Mesothelial cell of epicardium (in vitro differentiated cells): ENCODE measurements around the gene EPHA4. TPM values are rescaled to one million over a fixed set of nuclear protein-coding genes. Genes with fewer than 3 reads are reported as not detected.

Experiments
- DNase-seq, 2 experiments: peaks; one replicate each; pipeline ENCODE4 v3.0.0; 2021; ENCODE audit warnings: low spot score in 2 of 2; ENCODE audit not compliant: unreplicated experiment in 2 of 2
- H3K27ac Mint-ChIP-seq: 2 replicates; pipeline ENCODE4 v1.8.0; 2021; ENCODE audit warnings: mixed read lengths
- H3K27me3 Mint-ChIP-seq: 2 replicates; pipeline ENCODE4 v1.8.0; 2021; ENCODE audit warnings: low read depth, mixed read lengths
- H3K36me3 Mint-ChIP-seq: 2 replicates; pipeline ENCODE4 v1.8.0; 2021; ENCODE audit warnings: mixed read lengths
- H3K4me1 Mint-ChIP-seq: 2 replicates; pipeline ENCODE4 v1.8.0; 2021; ENCODE audit warnings: mixed read lengths
- H3K4me3 Mint-ChIP-seq: 2 replicates; pipeline ENCODE4 v1.8.0; 2021; ENCODE audit warnings: mild to moderate bottlenecking, moderate library complexity, mixed read lengths
- H3K9me3 Mint-ChIP-seq: 2 replicates; pipeline ENCODE4 v1.8.0; 2021; ENCODE audit warnings: mixed read lengths
- CTCF ChIP-seq: fragments of 200-600 bp; sonication (generic); IDR thresholded peaks from one replicate; pipeline ENCODE4 v1.5.0; 2021; ENCODE audit warnings: antibody characterized with exemption; ENCODE audit not compliant: unreplicated experiment
- total RNA-seq: library from RNA; stranded (reverse); gene quantifications from 3 replicates; pipeline ENCODE4 v1.2.1, GENCODE V29; 2021

EPHA4 gene
- total RNA-seq, 1 donor from 2014 or later = 20.5 TPM

- peaks cover 4% of the 10 kb centered on the region for H3K4me1 Mint-ChIP-seq
- H3K27ac Mint-ChIP-seq = no peak overlapping the region
- H3K4me3 Mint-ChIP-seq = no peak overlapping the region
- no peak for TF ChIP-seq CTCF
- no peaks in the 10 kb centered on the region for H3K27me3 Mint-ChIP-seq
- H3K9me3 Mint-ChIP-seq = peaks cover 23% of the 10 kb centered on the region
- peaks cover 16% of the 10 kb centered on the region for H3K36me3 Mint-ChIP-seq
- DNase-seq = no peak
Observed at GRCh38 chr2:221397187-221397586, 174.9 kb downstream of the EPHA4 start.

GRCh38 chr2:221392228-221392881 is 179.7 kb downstream of the EPHA4 start:
- no peak for TF ChIP-seq CTCF
- H3K4me1 Mint-ChIP-seq = peaks cover 2% of the 10 kb centered on the region
- no peak overlapping the region for H3K27ac Mint-ChIP-seq
- no peaks in the 10 kb centered on the region for H3K36me3 Mint-ChIP-seq
- H3K27me3 Mint-ChIP-seq = no peaks in the 10 kb centered on the region
- DNase-seq = no peak
- H3K4me3 Mint-ChIP-seq = no peak overlapping the region
- H3K9me3 Mint-ChIP-seq = no peaks in the 10 kb centered on the region

- H3K4me3 Mint-ChIP-seq = no peak overlapping the region
- H3K9me3 Mint-ChIP-seq = no peaks in the 10 kb centered on the region
- DNase-seq = no peak
- H3K4me1 Mint-ChIP-seq = peaks cover 2% of the 10 kb centered on the region
- no peak for TF ChIP-seq CTCF
- H3K27me3 Mint-ChIP-seq = no peaks in the 10 kb centered on the region
- H3K36me3 Mint-ChIP-seq = no peaks in the 10 kb centered on the region
- H3K27ac Mint-ChIP-seq = no peak overlapping the region
Observed at GRCh38 chr2:221390878-221391277, 181.2 kb downstream of the EPHA4 start.

GRCh38 chr2:221389904-221390303 is 182.2 kb downstream of the EPHA4 start:
- no peak for DNase-seq
- Mint-ChIP-seq H3K4me3 (no peak overlapping the region), H3K9me3 (no peaks in the 10 kb centered on the region), H3K27ac (no peak overlapping the region), H3K36me3 (no peaks in the 10 kb centered on the region), H3K4me1 (no peaks in the 10 kb centered on the region), H3K27me3 (no peaks in the 10 kb centered on the region)
- TF ChIP-seq CTCF = no peak

GRCh38 chr2:221389421-221389820 is 182.7 kb downstream of the EPHA4 start:
- H3K27ac Mint-ChIP-seq = no peak overlapping the region
- H3K9me3 Mint-ChIP-seq = no peaks in the 10 kb centered on the region
- no peak for TF ChIP-seq CTCF
- H3K27me3 Mint-ChIP-seq = no peaks in the 10 kb centered on the region
- H3K4me1 Mint-ChIP-seq = no peaks in the 10 kb centered on the region
- no peaks in the 10 kb centered on the region for H3K36me3 Mint-ChIP-seq
- H3K4me3 Mint-ChIP-seq = no peak overlapping the region
- no peak for DNase-seq

GRCh38 chr2:221388891-221389290 is 183.2 kb downstream of the EPHA4 start:
- Mint-ChIP-seq H3K9me3 (no peaks in the 10 kb centered on the region), H3K27me3 (no peaks in the 10 kb centered on the region), H3K27ac (no peak overlapping the region), H3K36me3 (no peaks in the 10 kb centered on the region), H3K4me1 (no peaks in the 10 kb centered on the region), H3K4me3 (no peak overlapping the region)
- no peak for DNase-seq
- no peak for TF ChIP-seq CTCF
